GM18909 (cell line): Measurements from ENCODE around the gene ZNF10.

Source experiments
- ATAC-seq: cut with Tn5 transposase; IDR thresholded peaks from one replicate; pipeline ENCODE4 v1.9.1; 2021; ENCODE audit warnings: mild to moderate bottlenecking; ENCODE audit not compliant: unreplicated experiment, poor library complexity

Gene ZNF10

DNA sequence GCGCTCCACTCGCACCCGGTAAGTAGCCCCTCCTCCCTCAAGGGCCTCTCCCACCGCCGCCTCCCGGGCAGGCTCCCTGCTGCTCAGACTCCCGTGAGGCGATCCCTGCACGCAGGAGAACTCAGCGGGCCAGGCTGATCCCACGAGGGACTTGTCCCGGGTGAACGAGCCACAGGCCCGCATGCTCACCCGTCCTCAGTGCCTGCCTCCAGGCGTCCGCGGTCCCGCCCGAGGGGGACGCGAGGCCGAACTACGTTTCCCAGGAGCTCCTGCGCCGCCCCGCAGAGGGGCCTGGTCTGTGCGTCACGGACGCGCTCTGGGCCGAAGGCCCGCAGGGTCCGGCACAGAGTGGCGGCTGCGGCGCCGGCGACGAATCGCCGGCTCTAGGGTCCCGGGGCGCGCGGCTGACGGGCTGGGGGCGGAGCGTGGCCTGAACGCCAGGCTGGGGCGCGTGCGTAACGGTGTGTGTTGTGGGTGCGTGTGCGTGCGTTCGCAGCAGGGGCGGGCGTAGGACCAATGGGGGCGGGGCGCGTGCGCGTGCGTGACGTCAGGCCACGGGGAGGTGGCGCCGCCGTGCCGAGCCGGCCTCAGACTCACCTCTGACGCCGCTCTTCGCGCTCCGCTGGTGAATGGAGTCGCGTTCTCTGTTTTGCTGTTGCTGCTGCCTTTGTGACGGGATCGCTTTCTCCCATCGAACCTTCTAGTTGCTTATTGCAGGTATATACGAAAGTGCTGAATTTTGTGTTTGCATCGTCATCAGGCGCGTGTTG is at the start of gene ZNF10, which contains the start of gene ZNF891:
TSS of gene ZNF10 (plus strand) at position 590 of the 770 bp plus-strand sequence. CDS start 13,866 bp downstream, outside the sequence.
TSS of gene ZNF891 (minus strand) at position 237 of the 770 bp plus-strand sequence. CDS start 8,356 bp downstream, outside the sequence.
- peak; percentile 92 for ATAC-seq

DNA sequence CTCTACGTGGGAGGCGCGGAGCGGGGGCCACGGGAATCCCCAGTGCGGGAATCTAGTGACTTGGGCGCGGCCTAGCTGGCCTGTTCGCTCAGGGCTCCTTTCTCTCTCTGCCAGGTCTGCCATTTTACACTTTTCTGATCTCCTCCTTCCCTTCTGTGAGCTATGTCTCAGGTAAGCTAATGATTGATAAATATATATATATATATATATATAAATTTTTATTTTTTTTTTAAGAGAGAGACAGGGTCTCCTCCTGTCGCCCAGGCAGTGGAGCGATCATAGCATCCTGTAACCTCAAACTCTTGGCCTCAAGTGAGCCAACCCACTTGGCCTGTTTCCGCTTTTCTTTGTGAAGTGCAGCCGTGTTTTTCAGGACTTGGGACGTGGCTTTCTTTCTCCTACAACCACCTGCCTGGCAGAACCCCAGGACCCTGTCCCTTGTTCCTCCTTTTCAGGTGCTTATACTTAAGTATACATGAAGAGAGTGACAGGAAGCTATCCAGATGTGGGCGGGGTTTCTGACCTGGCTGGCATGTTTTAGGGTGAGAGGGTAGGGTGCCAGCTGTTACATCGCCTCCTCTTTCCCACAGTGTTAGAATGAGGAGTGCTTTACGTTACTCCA is 49.2 kb upstream of the ZNF10 start:
- ATAC-seq, result no peak

DNA sequence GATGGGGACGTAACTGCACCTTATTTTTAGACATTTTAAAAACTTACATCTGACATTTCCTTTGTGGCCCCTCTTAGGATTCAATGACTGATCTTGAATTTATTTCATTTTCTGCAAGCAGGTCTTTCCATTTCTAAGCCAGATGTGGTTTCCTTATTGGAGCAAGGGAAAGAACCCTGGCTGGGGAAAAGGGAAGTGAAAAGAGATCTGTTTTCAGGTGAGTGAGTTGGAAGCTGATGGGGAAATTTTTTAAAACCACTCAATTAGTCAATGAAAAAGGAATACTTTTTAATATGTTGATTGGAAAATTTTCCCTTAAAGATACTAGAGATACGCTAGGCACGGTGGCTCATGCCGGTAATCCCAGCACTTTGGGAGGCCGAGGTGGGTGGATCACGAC is 47.1 kb upstream of the ZNF10 start:
- no peak for ATAC-seq

DNA sequence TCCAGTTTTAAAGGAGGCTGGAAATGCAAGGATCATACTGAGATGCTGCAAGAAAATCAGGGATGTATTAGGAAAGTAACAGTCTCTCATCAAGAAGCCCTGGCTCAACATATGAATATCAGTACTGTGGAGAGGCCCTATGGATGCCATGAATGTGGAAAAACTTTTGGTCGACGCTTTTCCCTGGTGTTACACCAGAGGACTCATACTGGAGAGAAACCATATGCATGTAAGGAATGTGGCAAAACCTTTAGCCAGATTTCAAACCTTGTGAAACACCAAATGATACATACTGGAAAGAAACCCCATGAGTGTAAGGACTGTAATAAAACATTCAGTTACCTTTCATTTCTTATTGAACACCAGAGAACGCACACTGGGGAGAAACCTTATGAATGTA is 24.8 kb upstream of the ZNF10 start:
- ATAC-seq, result no peak

DNA sequence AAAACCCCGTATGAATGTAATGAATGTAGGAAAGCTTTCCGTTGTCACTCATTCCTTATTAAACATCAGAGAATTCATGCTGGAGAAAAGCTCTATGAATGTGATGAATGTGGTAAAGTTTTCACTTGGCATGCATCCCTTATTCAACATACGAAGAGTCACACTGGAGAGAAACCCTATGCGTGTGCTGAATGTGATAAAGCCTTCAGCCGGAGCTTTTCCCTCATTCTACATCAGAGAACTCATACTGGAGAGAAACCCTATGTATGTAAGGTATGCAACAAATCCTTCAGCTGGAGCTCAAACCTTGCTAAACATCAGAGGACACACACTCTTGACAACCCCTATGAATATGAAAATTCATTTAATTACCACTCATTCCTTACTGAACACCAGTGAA is 24.2 kb upstream of the ZNF10 start:
- no peak for ATAC-seq

DNA sequence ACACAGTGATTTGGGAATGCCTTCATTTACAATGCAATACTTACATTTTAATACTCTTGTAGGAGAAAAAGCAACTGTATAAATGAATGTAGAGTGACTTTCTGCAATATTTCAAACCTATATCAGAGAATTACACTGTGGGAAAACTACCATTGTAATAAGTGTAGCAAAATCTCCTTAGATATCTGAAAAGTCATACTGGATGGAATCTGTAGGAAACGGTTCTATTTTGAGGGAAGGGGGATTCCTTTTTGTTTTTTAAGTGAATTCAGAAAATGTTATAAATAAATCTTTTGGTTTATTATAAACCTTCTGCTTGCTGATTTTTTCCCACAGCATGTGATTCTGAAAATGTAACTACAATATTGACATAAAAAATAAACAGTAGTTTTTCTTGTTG is 23.3 kb upstream of the ZNF10 start:
- ATAC-seq, result no peak

DNA sequence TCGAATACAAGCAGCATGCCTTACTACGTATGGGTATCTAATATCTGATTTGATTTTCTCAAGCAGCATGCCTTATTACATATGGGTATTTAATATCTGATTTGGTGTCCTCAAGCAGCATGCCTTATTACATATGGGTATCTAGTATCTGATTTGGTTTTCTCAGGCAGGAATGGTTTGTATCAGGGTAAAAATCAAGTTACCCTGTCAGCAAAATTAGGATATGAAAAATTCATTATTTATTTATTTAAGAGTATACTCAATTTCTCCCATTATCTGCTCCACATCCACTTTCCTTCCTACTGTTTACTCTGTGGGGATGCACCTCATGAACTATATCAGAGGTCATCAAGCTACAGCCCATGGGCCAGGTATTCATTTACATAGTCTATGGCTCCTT is 22.3 kb upstream of the ZNF10 start:
- ATAC-seq, result no peak

DNA sequence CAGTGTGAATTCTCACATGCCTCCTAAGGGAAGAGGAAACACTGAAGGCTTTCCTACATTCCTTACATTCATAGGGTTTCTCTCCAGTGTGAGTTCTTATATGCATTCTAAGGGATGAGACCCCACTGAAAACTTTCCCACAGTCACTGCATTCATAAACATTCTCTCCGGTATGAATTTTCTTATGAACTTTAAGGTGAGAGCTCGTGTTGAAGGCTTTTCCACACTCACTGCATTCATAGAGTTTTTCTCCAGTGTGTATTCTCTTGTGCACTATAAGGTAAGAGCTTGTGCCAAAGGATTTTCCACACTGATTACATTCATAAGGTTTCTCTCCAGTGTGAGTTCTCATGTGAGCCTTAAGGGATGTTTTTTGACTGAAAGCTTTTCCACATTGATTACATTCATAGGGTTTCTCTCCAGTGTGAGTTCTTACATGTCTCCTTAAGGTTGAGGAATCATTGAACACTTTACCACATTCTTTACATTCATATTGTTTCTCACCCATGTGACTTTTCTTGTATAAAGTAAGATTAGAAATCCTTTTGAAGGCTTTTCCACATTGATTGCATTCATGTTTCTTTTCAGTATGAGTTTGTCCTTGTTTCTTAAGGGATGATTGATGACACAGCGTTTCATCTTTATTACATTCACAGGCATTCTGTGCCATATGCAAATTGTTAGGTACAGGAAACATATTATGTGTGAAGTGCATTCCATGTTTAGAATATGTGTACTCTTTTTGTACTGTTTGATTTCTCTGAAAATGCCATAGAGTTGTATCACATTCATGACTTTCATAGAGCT is 9.8 kb upstream of the ZNF10 start:
- no peak for ATAC-seq

DNA sequence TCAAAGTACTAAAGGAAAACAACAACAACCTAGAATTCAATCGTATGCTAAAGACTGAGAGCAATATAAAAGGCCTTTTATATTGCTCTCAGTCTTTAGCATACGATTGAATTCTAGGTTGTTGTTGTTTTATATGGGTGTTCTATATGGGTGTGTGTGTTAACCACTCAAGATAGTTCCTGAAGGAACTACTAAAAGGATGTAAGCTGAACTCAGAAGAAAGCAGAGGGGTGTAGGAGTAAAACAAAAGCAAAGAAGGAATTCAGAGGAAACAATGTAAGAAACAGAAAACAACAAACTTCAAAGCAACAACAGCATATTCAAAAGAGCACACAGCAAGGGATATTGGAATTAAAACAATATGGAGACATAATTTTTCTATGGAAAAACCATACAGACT is 5.8 kb upstream of the ZNF10 start:
- ATAC-seq, result no peak

DNA sequence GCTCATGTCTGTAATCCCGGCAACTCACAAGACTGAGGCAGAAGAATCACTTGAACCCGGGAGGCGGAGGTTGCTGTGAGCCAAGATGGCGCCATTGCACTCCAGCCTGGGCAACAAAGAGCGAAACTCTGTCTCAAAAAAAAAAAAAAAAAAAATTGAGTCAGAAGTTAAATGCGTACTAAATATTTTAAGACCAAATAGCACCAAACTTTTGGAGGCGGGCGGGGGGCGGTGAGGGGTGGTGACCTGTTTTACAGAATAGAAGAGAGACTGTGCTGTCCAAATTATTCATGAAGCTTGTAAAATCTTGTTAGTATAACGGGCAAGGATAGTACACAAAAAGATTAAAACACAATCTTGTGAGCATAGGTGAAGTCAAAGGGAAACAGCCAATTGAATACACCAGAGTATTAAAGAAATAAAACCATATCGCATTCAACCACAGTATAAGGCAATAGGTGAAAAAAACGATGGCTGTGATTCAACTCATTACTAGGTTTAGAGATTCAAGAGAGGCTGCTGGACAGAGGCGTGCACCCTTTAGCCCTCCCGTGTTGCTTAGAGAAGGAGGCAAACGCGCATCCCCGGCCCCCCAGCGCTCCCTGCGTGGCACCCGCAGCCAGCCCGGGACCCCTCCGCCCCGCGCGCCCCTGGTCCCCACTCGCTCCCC is 924 bp upstream of the ZNF10 start:
- no peak for ATAC-seq

DNA sequence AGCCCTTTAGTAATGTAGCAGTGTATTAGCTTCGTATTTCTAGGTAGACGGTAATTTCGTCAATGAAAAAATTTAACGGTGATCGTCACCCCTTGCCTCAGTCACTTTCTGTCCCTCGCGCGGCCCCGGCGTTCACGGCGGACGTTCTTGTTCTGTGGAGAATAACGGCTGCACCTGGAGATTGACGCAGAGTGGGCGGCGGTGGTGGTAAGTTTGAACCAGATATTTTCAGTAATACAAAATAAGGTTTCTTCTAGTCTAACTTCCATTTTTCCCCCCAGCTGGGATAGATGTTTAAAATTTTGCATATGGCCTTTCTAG is 341 bp downstream of the ZNF10 start:
- peak; percentile 11 for ATAC-seq

DNA sequence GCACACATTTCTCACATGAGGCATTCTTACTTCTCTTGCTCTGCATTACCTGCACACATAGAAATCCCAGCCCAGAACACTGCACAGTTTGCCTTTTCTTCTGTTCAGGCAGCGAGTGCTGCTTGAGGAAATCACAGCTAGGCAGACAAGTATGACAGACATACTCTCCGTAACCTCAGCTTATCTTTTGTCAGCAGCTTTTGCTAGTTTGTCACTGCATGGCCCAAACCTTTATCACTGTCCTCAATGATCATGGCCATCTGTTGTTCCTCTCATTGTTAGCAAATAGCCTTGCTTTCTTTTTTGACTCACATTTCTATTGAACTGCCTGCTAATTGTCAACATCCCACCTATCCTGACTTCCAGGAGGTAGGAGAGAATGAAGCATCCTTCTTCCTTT is 5.3 kb downstream of the ZNF10 start:
- ATAC-seq, result no peak

DNA sequence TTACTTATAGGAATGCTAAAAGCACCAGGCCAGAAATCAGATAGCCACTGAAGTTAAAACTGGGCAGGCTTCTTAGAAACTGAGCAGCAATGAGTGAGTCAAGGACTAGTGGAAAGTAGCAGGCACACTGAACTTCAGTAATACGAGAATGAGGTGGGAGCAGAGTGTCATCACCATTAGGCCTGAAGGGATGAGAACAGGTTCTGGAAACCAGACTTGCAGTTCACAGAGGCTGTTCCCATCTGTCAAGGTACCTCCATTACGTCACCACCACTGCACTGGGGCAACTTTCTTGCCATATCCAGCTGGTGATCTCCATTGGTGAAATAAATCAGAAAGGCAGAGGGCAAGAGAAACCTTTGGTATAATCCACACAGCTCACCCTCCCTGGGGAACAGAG is 15.6 kb downstream of the ZNF10 start:
- no peak for ATAC-seq

DNA sequence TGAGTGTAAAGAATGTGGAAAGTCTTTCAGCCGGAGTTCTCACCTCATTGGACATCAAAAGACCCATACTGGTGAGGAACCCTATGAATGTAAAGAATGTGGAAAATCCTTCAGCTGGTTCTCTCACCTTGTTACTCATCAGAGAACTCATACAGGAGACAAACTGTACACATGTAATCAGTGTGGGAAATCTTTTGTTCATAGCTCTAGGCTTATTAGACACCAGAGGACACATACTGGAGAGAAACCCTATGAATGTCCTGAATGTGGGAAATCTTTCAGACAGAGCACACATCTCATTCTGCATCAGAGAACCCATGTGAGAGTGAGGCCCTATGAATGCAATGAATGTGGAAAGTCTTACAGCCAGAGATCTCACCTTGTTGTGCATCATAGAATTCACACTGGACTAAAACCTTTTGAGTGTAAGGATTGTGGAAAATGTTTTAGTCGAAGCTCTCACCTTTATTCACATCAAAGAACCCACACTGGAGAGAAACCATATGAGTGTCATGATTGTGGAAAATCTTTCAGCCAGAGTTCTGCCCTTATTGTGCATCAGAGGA is 25.8 kb downstream of the ZNF10 start:
- ATAC-seq, result no peak

DNA sequence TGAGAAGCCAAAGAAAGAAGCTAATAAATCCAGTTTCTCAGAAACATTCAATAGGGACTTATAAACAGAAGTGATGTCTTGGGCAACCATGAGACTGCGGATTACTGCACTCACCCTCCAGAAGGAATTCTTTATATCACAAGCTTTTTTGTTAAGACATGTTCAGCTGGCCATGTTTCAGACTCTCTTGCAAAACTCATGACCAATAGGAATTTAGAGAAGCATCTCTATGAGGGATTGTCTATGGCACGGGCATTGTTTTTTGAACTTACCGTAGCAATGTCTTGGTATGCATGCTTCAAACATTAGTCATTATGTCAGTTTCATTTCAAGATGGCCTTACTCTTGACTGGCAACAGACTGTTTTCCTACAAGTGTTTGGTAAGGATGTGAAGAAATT is 35.3 kb downstream of the ZNF10 start:
- ATAC-seq, result no peak

DNA sequence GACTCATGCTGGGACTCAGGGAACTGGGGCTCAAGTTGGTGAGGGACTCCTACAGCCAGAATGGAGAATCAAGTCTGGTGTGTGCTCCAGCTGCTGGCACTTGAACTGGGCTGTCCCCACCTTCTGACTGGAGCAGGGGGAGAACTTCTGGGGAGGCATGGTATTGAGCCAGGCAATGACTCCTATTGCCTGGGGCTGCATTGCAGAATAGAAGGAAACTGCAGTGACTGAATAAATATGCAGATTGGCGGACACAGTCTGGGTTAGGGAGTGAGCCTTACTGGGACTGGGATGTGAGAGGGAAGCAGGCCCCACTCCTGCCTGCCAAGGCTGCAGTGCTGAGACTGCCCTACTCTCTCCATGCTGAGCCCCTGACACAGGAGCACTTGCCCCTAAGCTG is 42.1 kb downstream of the ZNF10 start:
- no peak for ATAC-seq

DNA sequence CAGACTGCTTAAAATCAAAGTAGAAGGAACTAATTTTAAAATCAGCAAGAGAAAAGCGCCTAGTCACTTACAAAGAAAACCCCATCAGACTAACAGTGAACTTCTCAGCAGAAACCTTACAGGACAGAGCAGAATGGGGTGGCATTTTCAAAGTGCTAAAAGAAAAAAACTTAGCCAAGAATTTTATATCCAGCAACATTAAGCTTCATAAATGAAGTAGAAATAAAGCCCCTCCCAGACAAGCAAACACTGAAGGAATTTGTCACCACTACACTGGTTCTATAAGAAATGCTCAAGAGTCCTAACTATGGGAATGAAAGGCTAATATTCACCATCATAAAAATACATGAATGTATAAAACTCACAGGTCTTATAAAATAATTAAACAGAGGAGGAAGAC is 44.5 kb downstream of the ZNF10 start:
- ATAC-seq, result no peak

DNA sequence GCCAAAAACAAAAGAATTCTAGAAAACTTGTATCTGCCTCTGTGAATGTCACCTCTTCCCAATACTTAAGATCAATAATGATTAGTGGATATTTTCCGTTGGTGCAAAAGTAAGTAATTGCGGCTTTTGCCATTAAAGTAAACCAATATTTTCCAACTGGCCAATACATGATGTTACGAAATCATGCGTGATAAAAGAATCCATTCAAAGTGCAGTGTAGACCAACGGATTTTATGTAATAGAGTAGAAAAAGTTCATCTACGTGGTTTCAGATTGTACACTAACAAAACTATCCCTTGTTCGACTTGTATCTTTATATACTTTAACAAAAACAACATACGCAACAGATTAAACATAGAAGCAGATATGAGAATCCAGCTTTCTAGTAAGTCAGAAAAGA is 50.2 kb downstream of the ZNF10 start:
- no peak for ATAC-seq

DNA sequence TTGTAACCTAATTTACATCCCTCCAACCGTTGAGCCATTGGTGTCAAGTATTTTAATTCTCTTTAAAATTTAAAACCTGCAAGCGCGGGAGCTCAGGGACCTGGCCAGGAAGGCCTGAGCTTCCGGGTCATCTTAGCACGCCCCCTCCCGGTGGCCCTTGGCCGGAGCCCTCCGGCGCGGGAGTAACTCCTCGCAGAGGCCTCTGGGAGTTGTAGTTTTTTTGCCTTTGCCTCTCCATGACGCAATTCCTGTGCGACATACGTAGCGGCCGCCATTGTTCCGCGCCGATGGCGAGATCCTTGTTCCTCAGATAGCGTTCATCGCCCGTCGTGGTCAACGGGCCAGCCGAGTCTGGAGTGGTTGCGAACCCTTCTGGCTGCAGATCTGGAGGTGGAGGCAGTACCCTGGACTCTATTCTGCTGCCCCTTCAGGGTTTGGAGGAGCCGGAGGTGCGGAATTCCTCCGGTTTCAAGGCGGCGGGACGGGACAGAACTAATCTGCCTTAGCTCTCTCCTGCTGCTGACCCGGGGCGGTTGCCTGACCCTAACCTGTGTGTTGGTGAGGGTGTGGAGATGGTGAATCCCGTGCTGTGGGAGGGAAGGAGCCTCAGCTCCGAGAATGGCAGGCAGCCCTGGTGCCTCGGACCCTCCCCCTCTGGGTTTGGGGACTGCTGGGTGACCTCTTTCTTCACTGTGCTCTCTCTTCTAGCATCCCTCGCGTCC is 51.0 kb downstream of the ZNF10 start, which contains the start of gene ZNF268:
TSS of gene ZNF268 (plus strand) at position 258 of the 722 bp plus-strand sequence. CDS start 503 bp downstream, outside the sequence.
- ATAC-seq, result peak; percentile 92

DNA sequence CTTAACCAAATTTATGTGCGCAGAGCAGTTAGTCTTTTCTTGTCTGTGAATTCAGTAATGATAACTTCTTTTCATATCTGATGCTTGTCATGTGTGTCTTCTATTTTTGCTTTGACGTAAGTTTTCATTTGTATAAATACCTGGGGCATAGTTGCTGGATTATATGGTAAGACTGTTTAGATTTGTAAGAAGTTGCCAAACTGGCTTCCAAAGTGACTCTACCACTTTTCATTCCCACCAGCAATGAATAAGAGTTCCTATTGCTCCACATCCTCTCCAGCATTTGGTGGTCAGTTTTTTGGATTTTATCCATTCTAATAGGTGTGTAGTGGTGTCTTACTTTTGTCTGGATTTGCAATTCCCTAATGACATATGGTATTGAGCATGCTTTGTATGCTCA is 59.7 kb downstream of the ZNF10 start:
- ATAC-seq, result no peak
